Measurements from ENCODE around the gene ZNG1F. TPM values are rescaled to one million over a fixed set of nuclear protein-coding genes. Genes with fewer than 3 reads are reported as not detected.
"Not testable (repeated sequence)": the region's sequence is repeated elsewhere in the genome, so short reads cannot be mapped to it uniquely, and the experiment has no call there.

Gene ZNG1F
- total and polyA plus RNA-seq, 2 donors from 2014 or later, result 9.3 to 40.2 TPM

- intact Hi-C loops (cut with DNase I); H3K27ac ChIP-seq (ENCODE audit: low read depth in 2 of 2, low read length in 2 of 2); FAIRE-seq; H3K4me3 ChIP-seq (ENCODE audit: low read length in 3 of 3); H3K36me3 ChIP-seq (ENCODE audit: control insufficient read depth in 2 of 3, insufficient read depth in 3 of 3, low read length in 3 of 3); DNase-seq; H3K4me1 ChIP-seq (ENCODE audit: control insufficient read depth in 2 of 3, insufficient read depth in 2 of 3, low read depth in 1 of 3, low read length in 3 of 3); H3K9ac ChIP-seq (ENCODE audit: low read length in 3 of 3); H3K27me3 ChIP-seq (ENCODE audit: control insufficient read depth, insufficient read depth, low read length); H3K9me3 ChIP-seq (ENCODE audit: control insufficient read depth in 2 of 3, insufficient read depth in 1 of 3, low read length in 3 of 3): not testable (repeated sequence)
These were observed 101.2 kb downstream of the ZNG1F start for GRCh38 chr9:41087929-41088328.

GRCh38 chr9:41087157-41087780, 101.8 kb downstream of the ZNG1F start:
- FAIRE-seq, result not testable (repeated sequence)
- peak in 2 of 5 donors; percentile 26 to 37 for DNase-seq

GRCh38 chr9:41086685-41087084, 102.4 kb downstream of the ZNG1F start:
- H3K9ac ChIP-seq (ENCODE audit: low read length in 3 of 3); H3K27me3 ChIP-seq (ENCODE audit: control insufficient read depth, insufficient read depth, low read length); H3K36me3 ChIP-seq (ENCODE audit: control insufficient read depth in 2 of 3, insufficient read depth in 3 of 3, low read length in 3 of 3); DNase-seq; H3K9me3 ChIP-seq (ENCODE audit: control insufficient read depth in 2 of 3, insufficient read depth in 1 of 3, low read length in 3 of 3); FAIRE-seq; H3K27ac ChIP-seq (ENCODE audit: low read depth in 2 of 2, low read length in 2 of 2); H3K4me3 ChIP-seq (ENCODE audit: low read length in 3 of 3); H3K4me1 ChIP-seq (ENCODE audit: control insufficient read depth in 2 of 3, insufficient read depth in 2 of 3, low read depth in 1 of 3, low read length in 3 of 3); intact Hi-C loops (cut with DNase I): not testable (repeated sequence)

More at GRCh38 chr9:41087157-41087780, 101.8 kb downstream of the ZNG1F start:
- H3K4me3 ChIP-seq (ENCODE audit: low read length in 3 of 3); H3K36me3 ChIP-seq (ENCODE audit: control insufficient read depth in 2 of 3, insufficient read depth in 3 of 3, low read length in 3 of 3); H3K27ac ChIP-seq (ENCODE audit: low read depth in 2 of 2, low read length in 2 of 2); H3K27me3 ChIP-seq (ENCODE audit: control insufficient read depth, insufficient read depth, low read length); intact Hi-C loops (cut with DNase I); H3K9ac ChIP-seq (ENCODE audit: low read length in 3 of 3); H3K4me1 ChIP-seq (ENCODE audit: control insufficient read depth in 2 of 3, insufficient read depth in 2 of 3, low read depth in 1 of 3, low read length in 3 of 3); H3K9me3 ChIP-seq (ENCODE audit: control insufficient read depth in 2 of 3, insufficient read depth in 1 of 3, low read length in 3 of 3): not testable (repeated sequence)

- intact Hi-C loops (cut with DNase I); H3K9ac ChIP-seq (ENCODE audit: low read length in 3 of 3); H3K27ac ChIP-seq (ENCODE audit: low read depth in 2 of 2, low read length in 2 of 2); H3K36me3 ChIP-seq (ENCODE audit: control insufficient read depth in 2 of 3, insufficient read depth in 3 of 3, low read length in 3 of 3); DNase-seq; H3K4me1 ChIP-seq (ENCODE audit: control insufficient read depth in 2 of 3, insufficient read depth in 2 of 3, low read depth in 1 of 3, low read length in 3 of 3); H3K4me3 ChIP-seq (ENCODE audit: low read length in 3 of 3); H3K9me3 ChIP-seq (ENCODE audit: control insufficient read depth in 2 of 3, insufficient read depth in 1 of 3, low read length in 3 of 3); FAIRE-seq; H3K27me3 ChIP-seq (ENCODE audit: control insufficient read depth, insufficient read depth, low read length): not testable (repeated sequence)
These were observed 102.9 kb downstream of the ZNG1F start for GRCh38 chr9:41086215-41086614.

- H3K27me3 ChIP-seq (ENCODE audit: control insufficient read depth, insufficient read depth, low read length); H3K4me3 ChIP-seq (ENCODE audit: low read length in 3 of 3); FAIRE-seq; H3K9me3 ChIP-seq (ENCODE audit: control insufficient read depth in 2 of 3, insufficient read depth in 1 of 3, low read length in 3 of 3); H3K27ac ChIP-seq (ENCODE audit: low read depth in 2 of 2, low read length in 2 of 2); H3K36me3 ChIP-seq (ENCODE audit: control insufficient read depth in 2 of 3, insufficient read depth in 3 of 3, low read length in 3 of 3); H3K9ac ChIP-seq (ENCODE audit: low read length in 3 of 3); DNase-seq; intact Hi-C loops (cut with DNase I); H3K4me1 ChIP-seq (ENCODE audit: control insufficient read depth in 2 of 3, insufficient read depth in 2 of 3, low read depth in 1 of 3, low read length in 3 of 3): not testable (repeated sequence)
These were observed 106.8 kb downstream of the ZNG1F start for GRCh38 chr9:41082358-41082757.

Small RNA genes within 50 kb of the gene (microRNA-seq; reads per million reads assigned to microRNA genes)
- not detected for gene MIR4477A

Other genes with a start within 250 kb of the ZNG1F start
- not detected for gene FOXD4L6, start 60.6 kb downstream of the ZNG1F start, total RNA-seq
- not detected for gene FOXD4L6, start 60.6 kb downstream of the ZNG1F start, polyA plus RNA-seq (ENCODE audit: insufficient read depth, low read depth, low replicate concordance)